Nephron (organoid): ENCODE measurements around the gene PRM2.

ENCODE experiments used
- H3K27ac Mint-ChIP-seq, 3 experiments: 2 replicates each; pipeline ENCODE4 v1.8.0; 2020; ENCODE audit warnings: mixed read lengths in 3 of 3, mild to moderate bottlenecking in 2 of 3, moderate library complexity in 1 of 3
- H3K27me3 Mint-ChIP-seq: 2 replicates; pipeline ENCODE4 v1.8.0; 2021; ENCODE audit warnings: low read depth, mild to moderate bottlenecking, moderate library complexity, mixed read lengths
- H3K36me3 Mint-ChIP-seq: 2 replicates; pipeline ENCODE4 v1.8.0; 2020; ENCODE audit warnings: low read depth, mixed read lengths
- H3K4me1 Mint-ChIP-seq: 2 replicates; pipeline ENCODE4 v1.8.0; 2020; ENCODE audit warnings: mixed read lengths
- H3K4me3 Mint-ChIP-seq, 3 experiments: 2 replicates each; pipeline ENCODE4 v1.8.0; 2020; ENCODE audit warnings: mild to moderate bottlenecking in 3 of 3, mixed read lengths in 3 of 3, moderate library complexity in 2 of 3
- H3K9me3 Mint-ChIP-seq: 2 replicates; pipeline ENCODE4 v1.8.0; 2020; ENCODE audit warnings: mixed read lengths
- CTCF ChIP-seq, 3 experiments: fragments of 200-600 bp; sonication (generic); IDR thresholded peaks; one replicate each; pipeline ENCODE4 v1.5.0; 2021; ENCODE audit warnings: antibody characterized with exemption in 3 of 3; ENCODE audit not compliant: unreplicated experiment in 3 of 3

PRM2 gene

GRCh38 chr16:11314309-11314894 lies 38.1 kb upstream of the PRM2 start:
- Mint-ChIP-seq H3K27ac (peak overlapping the region; percentile 33 to 85 (median 74)), H3K27me3 (peaks cover 4% of the 10 kb centered on the region), H3K4me3 (no peak overlapping the region), H3K9me3 (no peaks in the 10 kb centered on the region), H3K36me3 (no peaks in the 10 kb centered on the region), H3K4me1 (peaks cover 29% of the 10 kb centered on the region)
- TF ChIP-seq CTCF (IDR thresholded peaks at IDR 0.05; ENCODE audit: unreplicated experiment in 3 of 3), result no peak

- peaks cover 27% of the 10 kb centered on the region for H3K4me1 Mint-ChIP-seq
- peaks cover 4% of the 10 kb centered on the region for H3K27me3 Mint-ChIP-seq
- H3K36me3 Mint-ChIP-seq, result no peaks in the 10 kb centered on the region
- H3K27ac Mint-ChIP-seq, result peak overlapping the region; percentile 74 to 88 (median 85)
- H3K9me3 Mint-ChIP-seq, result no peaks in the 10 kb centered on the region
- no peak overlapping the region for H3K4me3 Mint-ChIP-seq
- TF ChIP-seq CTCF (IDR thresholded peaks at IDR 0.05; ENCODE audit: unreplicated experiment in 3 of 3), result no peak
Measured at GRCh38 chr16:11313493-11314308, 37.4 kb upstream of the PRM2 start.

- Mint-ChIP-seq H3K4me3 (peak overlapping the region in 1 of 3 experiments; percentile 36), H3K27ac (peak overlapping the region; percentile 74 to 88 (median 85)), H3K36me3 (no peaks in the 10 kb centered on the region), H3K4me1 (peaks cover 24% of the 10 kb centered on the region), H3K27me3 (peaks cover 7% of the 10 kb centered on the region), H3K9me3 (no peaks in the 10 kb centered on the region)
- no peak for TF ChIP-seq CTCF (IDR thresholded peaks at IDR 0.05; ENCODE audit: unreplicated experiment in 3 of 3)
Measured at GRCh38 chr16:11312718-11313492, 36.6 kb upstream of the PRM2 start.

GRCh38 chr16:11310997-11311561 lies 34.8 kb upstream of the PRM2 start:
- H3K27me3 Mint-ChIP-seq, result peaks cover 5% of the 10 kb centered on the region
- no peak for TF ChIP-seq CTCF (IDR thresholded peaks at IDR 0.05; ENCODE audit: unreplicated experiment in 3 of 3)
- H3K4me1 Mint-ChIP-seq, result peaks cover 22% of the 10 kb centered on the region
- H3K4me3 Mint-ChIP-seq, result no peak overlapping the region
- no peak overlapping the region for H3K27ac Mint-ChIP-seq
- H3K9me3 Mint-ChIP-seq, result no peaks in the 10 kb centered on the region
- H3K36me3 Mint-ChIP-seq, result no peaks in the 10 kb centered on the region

- H3K4me3 Mint-ChIP-seq, result no peak overlapping the region
- no peaks in the 10 kb centered on the region for H3K9me3 Mint-ChIP-seq
Measured at GRCh38 chr16:11310634-11310977, 34.3 kb upstream of the PRM2 start.

More at GRCh38 chr16:11310634-11310977, 34.3 kb upstream of the PRM2 start:
- peaks cover 19% of the 10 kb centered on the region for H3K4me1 Mint-ChIP-seq
- H3K27me3 Mint-ChIP-seq, result peaks cover 4% of the 10 kb centered on the region
- H3K36me3 Mint-ChIP-seq, result no peaks in the 10 kb centered on the region
- H3K27ac Mint-ChIP-seq, result no peak overlapping the region
- no peak for TF ChIP-seq CTCF (IDR thresholded peaks at IDR 0.05; ENCODE audit: unreplicated experiment in 3 of 3)
